HCT116 (cell line): ENCODE results near the gene USP15. TPM values are rescaled to one million over a fixed set of nuclear protein-coding genes. Genes with fewer than 3 reads are reported as not detected.

ENCODE experiments used
- ATAC-seq: fragments of 200-7000 bp; cut with Tn5 transposase; 2 replicates; pipeline ENCODE4 v1.9.1; 2020; ENCODE audit warnings: mild to moderate bottlenecking, moderate library complexity
- BruUV-seq: library from RNA; stranded (reverse); fragments of 400-500 nt; replicated peaks from 2 replicates; lab custom pipeline; 2021; lab: Mats Ljungman, UMichigan
- CTCF ChIA-PET: fragments of 300-600 bp; sonication (Branson Sonifier 250); formaldehyde crosslinking; loops from one replicate; lab custom pipeline; 2021; ENCODE audit warnings: antibody characterized with exemption; lab: Charles Lee
- POLR2A ChIA-PET: fragments of 300-600, 350-600 bp; sonication (Branson Sonifier 250); formaldehyde crosslinking; loops from one replicate; lab custom pipeline; 2021; ENCODE audit warnings: antibody characterized with exemption; lab: Charles Lee
- RAD21 ChIA-PET, 2 experiments: fragments of 300-600 bp; sonication (Branson Sonifier 250); formaldehyde crosslinking; loops; one replicate each; lab custom pipeline; 2023; ENCODE audit warnings: low total read pairs in 2 of 2; ENCODE audit not compliant: uncharacterized antibody in 2 of 2, unreplicated experiment in 2 of 2, low non-redundant PET in 1 of 2; lab: Charles Lee
- DNase-seq: peaks from one replicate; pipeline ENCODE4 v3.0.0-alpha.2; 2010; ENCODE audit warnings: low read depth, low spot score
- H2AFZ ChIP-seq: fragments of 200-600 bp; shearing (Covaris generic), sonication (generic); 2 replicates; pipeline ENCODE4 v1.6.1; 2017; ENCODE audit warnings: low read depth, mixed run types, mixed read lengths, antibody characterized with exemption, low read length; ENCODE audit not compliant: poor library complexity, severe bottlenecking
- H3K27ac ChIP-seq: 2 replicates; pipeline ENCODE4 v1.5.1; 2012; ENCODE audit warnings: low read depth, low read length
- H3K27me3 ChIP-seq: fragments of 200-600 bp; sonication (generic); 2 replicates; pipeline ENCODE4 v1.6.1; 2016; ENCODE audit warnings: mixed run types, low read length, mixed read lengths; ENCODE audit not compliant: insufficient read depth
- H3K36me3 ChIP-seq, 2 experiments: fragments of 200-500 bp in 1 of 2; fragments of 200-600 bp in 1 of 2; sonication (Bioruptor generic) in 1 of 2; sonication (generic) in 1 of 2; 2 replicates each; pipeline versions ENCODE4 v1.5.1 to v1.6.1; 2014 to 2016; ENCODE audit warnings: low read length in 2 of 2, inconsistent platforms in 1 of 2, mixed read lengths in 1 of 2, mixed run types in 1 of 2; ENCODE audit not compliant: insufficient read depth in 2 of 2, control insufficient read depth in 1 of 2
- H3K4me1 ChIP-seq, 2 experiments: fragments of 200-600 bp in 1 of 2; sonication (generic) in 1 of 2; 2 replicates each; pipeline versions ENCODE4 v1.5.1 to v1.6.1; 2012 to 2017; ENCODE audit warnings: low read length in 2 of 2, inconsistent platforms in 1 of 2, mild to moderate bottlenecking in 1 of 2, mixed read lengths in 1 of 2, mixed run types in 1 of 2, moderate library complexity in 1 of 2; ENCODE audit not compliant: insufficient read depth in 2 of 2, control insufficient read depth in 1 of 2
- H3K4me2 ChIP-seq: fragments of 200-600 bp; sonication (generic); 2 replicates; pipeline ENCODE4 v1.6.1; 2017; ENCODE audit warnings: mixed run types, low read length, mixed read lengths
- H3K4me3 ChIP-seq, 2 experiments: fragments of 200-600 bp in 1 of 2; sonication (generic) in 1 of 2; replicated peaks in 1 of 2; 2 replicates each; pipeline ENCODE4 v1.5.1; 2011 to 2016; ENCODE audit warnings: low read length in 2 of 2, control low read depth in 1 of 2, low read depth in 1 of 2, mild to moderate bottlenecking in 1 of 2, mixed read lengths in 1 of 2, mixed run types in 1 of 2
- H3K79me2 ChIP-seq: fragments of 200-600 bp; sonication (generic); 2 replicates; pipeline ENCODE4 v1.6.1; 2017; ENCODE audit warnings: mild to moderate bottlenecking, mixed run types, low read length, moderate library complexity, mixed read lengths; ENCODE audit not compliant: insufficient read depth
- H3K9ac ChIP-seq: fragments of 200-600 bp; sonication (generic); 2 replicates; pipeline ENCODE4 v1.6.1; 2016; ENCODE audit warnings: low read length, mixed read lengths
- H3K9me2 ChIP-seq: fragments of 200-600 bp; sonication (generic), shearing (Covaris generic); 2 replicates; pipeline ENCODE4 v1.6.1; 2017; ENCODE audit warnings: mixed run types, mild to moderate bottlenecking, moderate library complexity; ENCODE audit not compliant: insufficient read depth
- H3K9me3 ChIP-seq, 2 experiments: fragments of 200-500 bp in 1 of 2; fragments of 200-600 bp in 1 of 2; sonication (Bioruptor generic) in 1 of 2; sonication (generic) in 1 of 2; 2 replicates each; pipeline ENCODE4 v1.6.1; 2014 to 2017; ENCODE audit warnings: low read length in 2 of 2, mixed read lengths in 2 of 2, inconsistent platforms in 1 of 2, low read depth in 1 of 2, mild to moderate bottlenecking in 1 of 2, mixed run types in 1 of 2, moderate library complexity in 1 of 2; ENCODE audit not compliant: control insufficient read depth in 1 of 2, insufficient read depth in 1 of 2
- H4K20me1 ChIP-seq: fragments of 200-600 bp; sonication (generic), shearing (Covaris generic); 2 replicates; pipeline ENCODE4 v1.6.1; 2017; ENCODE audit warnings: mixed run types, mild to moderate bottlenecking, moderate library complexity; ENCODE audit not compliant: insufficient read depth
- CBX3 ChIP-seq: IDR thresholded peaks from 2 replicates; pipeline ENCODE4 v1.6.1; 2012; ENCODE audit warnings: low read depth
- CEBPB ChIP-seq: IDR thresholded peaks from 2 replicates; pipeline ENCODE4 v1.6.1; 2012; ENCODE audit warnings: low read depth
- ELF1 ChIP-seq: IDR thresholded peaks from 2 replicates; pipeline ENCODE4 v1.6.1; 2012; ENCODE audit warnings: low read depth, borderline replicate concordance
- EZH2 ChIP-seq: fragments of 200-600 bp; sonication (generic); IDR thresholded peaks from 2 replicates; pipeline ENCODE4 v1.6.1; 2017; ENCODE audit warnings: antibody characterized with exemption, mixed run types
- EZH2phosphoT487 ChIP-seq: fragments of 200-600 bp; IDR thresholded peaks from 2 replicates; pipeline ENCODE4 v1.6.1; 2018; ENCODE audit warnings: antibody characterized with exemption, borderline replicate concordance
- JUND ChIP-seq: IDR thresholded peaks from 2 replicates; pipeline ENCODE4 v1.6.1; 2012
- RAD21 ChIP-seq: IDR thresholded peaks from 2 replicates; pipeline ENCODE4 v1.6.1; 2012; ENCODE audit warnings: low read depth, mild to moderate bottlenecking
- TCF7L2 ChIP-seq: IDR thresholded peaks from 2 replicates; pipeline ENCODE4 v1.7.0; 2011; ENCODE audit warnings: borderline replicate concordance, inconsistent platforms; ENCODE audit not compliant: insufficient read depth, insufficient read length; ENCODE audit errors: extremely low read depth
- intact Hi-C: fragments of 100-400 bp; cut with micrococcal nuclease; formaldehyde crosslinking; loops from 2 replicates; pipeline ENCODE4 v1.10.0; 2022
- total RNA-seq: library from RNA; stranded (reverse); gene quantifications from one replicate; pipeline ENCODE4 v1.2.1, GENCODE V29; 2021; ENCODE audit not compliant: unreplicated experiment
- TF ChIP-seq, protein P1 (sequence below): IDR thresholded peaks from 2 replicates; pipeline ENCODE4 v1.6.1; 2012
- TF ChIP-seq, protein P2 (sequence below): IDR thresholded peaks from 2 replicates; pipeline ENCODE4 v1.6.1; 2012; ENCODE audit warnings: low read depth

The USP15 gene
- total RNA-seq, 1 experiment from 2014 or later = 49.5 TPM

DNA sequence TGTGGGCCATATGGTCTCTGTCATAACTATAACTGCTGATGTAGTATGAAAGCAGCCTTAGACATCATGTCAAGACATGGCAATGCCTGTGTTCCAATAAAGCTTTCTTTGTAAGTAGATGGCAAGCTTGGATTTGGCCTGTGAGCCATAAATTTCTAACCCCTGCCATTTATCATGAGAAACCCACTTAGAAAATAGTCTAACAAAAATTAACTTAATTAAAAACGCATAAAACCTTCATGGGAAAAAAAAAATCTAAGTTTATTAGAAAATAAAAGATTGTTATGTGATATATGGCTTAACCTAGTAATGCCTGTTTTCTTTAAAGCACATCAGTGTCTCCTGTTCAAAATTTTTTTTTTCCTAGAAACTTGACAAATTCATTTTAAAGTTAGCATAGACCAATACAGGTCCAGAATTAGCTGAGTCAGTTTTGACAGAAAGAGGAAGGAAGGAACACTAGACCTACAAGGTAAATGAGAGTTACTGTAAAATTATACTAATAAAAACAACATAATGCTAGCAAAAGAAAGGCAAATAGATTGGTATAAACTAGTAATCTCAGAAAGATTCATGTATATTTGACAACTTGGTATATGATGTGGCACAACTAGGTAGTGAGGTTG, 68.2 kb downstream of the USP15 start (continued):
- TF ChIP-seq CEBPB (no peak), EZH2phosphoT487 (no peak), JUND (no peak), CBX3 (no peak), RAD21 (no peak)
- TF ChIP-seq, protein P1, sequence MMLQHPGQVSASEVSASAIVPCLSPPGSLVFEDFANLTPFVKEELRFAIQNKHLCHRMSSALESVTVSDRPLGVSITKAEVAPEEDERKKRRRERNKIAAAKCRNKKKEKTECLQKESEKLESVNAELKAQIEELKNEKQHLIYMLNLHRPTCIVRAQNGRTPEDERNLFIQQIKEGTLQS = no peak

DNA sequence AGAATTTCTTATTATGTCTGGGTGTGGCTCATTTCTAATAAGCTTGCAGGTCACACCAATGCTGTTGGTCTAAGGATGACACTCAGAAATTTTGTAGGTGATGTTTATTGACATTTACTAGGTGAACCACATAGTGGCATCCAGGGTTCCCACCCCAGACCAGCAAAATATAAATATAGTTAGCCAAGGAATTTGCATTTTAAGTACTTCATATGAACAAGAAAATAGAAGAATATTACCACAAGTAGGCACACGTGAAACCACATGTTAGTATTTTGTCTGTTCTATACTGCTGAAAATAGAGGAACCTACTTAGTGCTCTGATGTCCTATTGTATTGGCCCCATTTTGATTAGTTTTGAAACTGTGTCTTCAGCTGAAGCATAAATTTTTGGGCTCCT, 71.1 kb downstream of the USP15 start:
- ATAC-seq = no peak
- Histone ChIP-seq H3K4me2 (no peak overlapping the region), H3K27ac (no peak overlapping the region), H3K79me2 (0 out of 2 replicates have a peak, but pooled peaks cover 3% of the 10 kb centered on the region), H2AFZ (no peak overlapping the region), H3K9me3 (no peaks in the 10 kb centered on the region), H3K4me1 (no peaks in the 10 kb centered on the region), H3K27me3 (no peaks in the 10 kb centered on the region), H3K9ac (no peak overlapping the region), H3K4me3 (no peak overlapping the region), H3K9me2 (no peaks in the 10 kb centered on the region), H3K36me3 (no peaks in the 10 kb centered on the region), H4K20me1 (0 out of 2 replicates have a peak, but pooled peaks cover 8% of the 10 kb centered on the region)
- POLR2A ChIA-PET = no interaction called here
- DNase-seq = no peak
- RAD21 ChIA-PET = no interaction called here
- TF ChIP-seq JUND = no peak
- no peak for TF ChIP-seq EZH2
- TF ChIP-seq ELF1 = no peak
- TF ChIP-seq EZH2phosphoT487 = no peak
- no peak for TF ChIP-seq TCF7L2
- TF ChIP-seq CEBPB = no peak
- TF ChIP-seq CBX3 = no peak
- TF ChIP-seq, protein P2, sequence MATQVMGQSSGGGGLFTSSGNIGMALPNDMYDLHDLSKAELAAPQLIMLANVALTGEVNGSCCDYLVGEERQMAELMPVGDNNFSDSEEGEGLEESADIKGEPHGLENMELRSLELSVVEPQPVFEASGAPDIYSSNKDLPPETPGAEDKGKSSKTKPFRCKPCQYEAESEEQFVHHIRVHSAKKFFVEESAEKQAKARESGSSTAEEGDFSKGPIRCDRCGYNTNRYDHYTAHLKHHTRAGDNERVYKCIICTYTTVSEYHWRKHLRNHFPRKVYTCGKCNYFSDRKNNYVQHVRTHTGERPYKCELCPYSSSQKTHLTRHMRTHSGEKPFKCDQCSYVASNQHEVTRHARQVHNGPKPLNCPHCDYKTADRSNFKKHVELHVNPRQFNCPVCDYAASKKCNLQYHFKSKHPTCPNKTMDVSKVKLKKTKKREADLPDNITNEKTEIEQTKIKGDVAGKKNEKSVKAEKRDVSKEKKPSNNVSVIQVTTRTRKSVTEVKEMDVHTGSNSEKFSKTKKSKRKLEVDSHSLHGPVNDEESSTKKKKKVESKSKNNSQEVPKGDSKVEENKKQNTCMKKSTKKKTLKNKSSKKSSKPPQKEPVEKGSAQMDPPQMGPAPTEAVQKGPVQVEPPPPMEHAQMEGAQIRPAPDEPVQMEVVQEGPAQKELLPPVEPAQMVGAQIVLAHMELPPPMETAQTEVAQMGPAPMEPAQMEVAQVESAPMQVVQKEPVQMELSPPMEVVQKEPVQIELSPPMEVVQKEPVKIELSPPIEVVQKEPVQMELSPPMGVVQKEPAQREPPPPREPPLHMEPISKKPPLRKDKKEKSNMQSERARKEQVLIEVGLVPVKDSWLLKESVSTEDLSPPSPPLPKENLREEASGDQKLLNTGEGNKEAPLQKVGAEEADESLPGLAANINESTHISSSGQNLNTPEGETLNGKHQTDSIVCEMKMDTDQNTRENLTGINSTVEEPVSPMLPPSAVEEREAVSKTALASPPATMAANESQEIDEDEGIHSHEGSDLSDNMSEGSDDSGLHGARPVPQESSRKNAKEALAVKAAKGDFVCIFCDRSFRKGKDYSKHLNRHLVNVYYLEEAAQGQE = no peak
- intact Hi-C loops = no loop called here
- BruUV-seq = no TSS peak
- CTCF ChIA-PET = no interaction called here
